Measurements from ENCODE around the gene ZNF586. TPM values are rescaled to one million over a fixed set of nuclear protein-coding genes. Genes with fewer than 3 reads are reported as not detected.

The ZNF586 gene
- total and polyA plus RNA-seq, 2 experiments from 2014 or later: 5.2 to 16.9 TPM

- peak within 1 kb of the TSS; percentile 95 for H3K27ac Mint-ChIP-seq
- no peaks in the 10 kb centered on the region for H3K9me2 ChIP-seq (ENCODE audit: insufficient read depth)
- H3K4me3 ChIP-seq: peak within 1 kb of the TSS; percentile 84
- peaks cover 18% of the 10 kb centered on the region for H3K36me3 ChIP-seq (ENCODE audit: insufficient read depth)
- TF ChIP-seq CREB1 (CRISPR knock-in tag; IDR thresholded peaks at IDR 0.05; ENCODE audit: low read depth): peak; percentile 89
- peak; percentile 88 for TF ChIP-seq ETS1 (IDR thresholded peaks at IDR 0.05)
- TF ChIP-seq ZNF462 (CRISPR knock-in tag; IDR thresholded peaks at IDR 0.05): no peak
- TF ChIP-seq POLR2AphosphoS5 (IDR thresholded peaks at IDR 0.05; ENCODE audit: low read depth): peak; percentile 98
- TF ChIP-seq CTCF (conservative IDR thresholded peaks at IDR 0.05; ENCODE audit: low read depth in 2 of 2): peak in 1 of 2 experiments; percentile 27; a peak in 1 of 4 replicates
- 0 out of 2 replicates have a peak, but pooled peaks cover 2% of the 10 kb centered on the region for H3F3A ChIP-seq (replicated peaks; ENCODE audit: low read depth)
- peaks cover 31% of the 10 kb centered on the region for H3K4me1 Mint-ChIP-seq
- H3K27me3 Mint-ChIP-seq (ENCODE audit: insufficient read depth, low read depth, poor library complexity): peaks cover 13% of the 10 kb centered on the region
- peaks cover 25% of the 10 kb centered on the region for H3K36me3 Mint-ChIP-seq (ENCODE audit: low read depth)
- H4K20me1 ChIP-seq (replicated peaks; ENCODE audit: insufficient read depth): peaks cover 15% of the 10 kb centered on the region
- no peaks in the 10 kb centered on the region for H3K27me3 ChIP-seq (ENCODE audit: insufficient read depth)
- peak; percentile 88 for ATAC-seq
- 0 out of 2 replicates have a peak, but pooled peaks cover 9% of the 10 kb centered on the region for H3K4me1 ChIP-seq (ENCODE audit: insufficient read depth)
- peak within 1 kb of the TSS; percentile 4; the same call in 1 of the 2 replicates for H2AFZ ChIP-seq
- peak within 1 kb of the TSS; percentile 30; the same call in 1 of the 2 replicates for H3K27ac ChIP-seq (ENCODE audit: low read depth)
- H3K4me2 ChIP-seq: peak within 1 kb of the TSS; percentile 97
- no peaks in the 10 kb centered on the region; the same call in 2 of the 3 replicates for H3K9me3 Mint-ChIP-seq
- DNase-seq (ENCODE audit: low spot score): peak; percentile 99
- H3K79me2 ChIP-seq (replicated peaks; ENCODE audit: insufficient read depth): peaks cover 47% of the 10 kb centered on the region
- H3K4me3 Mint-ChIP-seq: peak within 1 kb of the TSS; percentile 94
Measured at GRCh38 chr19:57814505-57815246, 45.2 kb downstream of the ZNF586 start, which contains the start of gene ZNF552. Gene ZNF552 (minus strand): TSS chr19:57814913. CDS start chr19:57814743, 170 bp downstream.
